AG09309 (cell line): ENCODE measurements around the gene USP10.

Experiments used
- DNase-seq: peaks from one replicate; pipeline ENCODE4 v3.0.0-alpha.2; 2010; ENCODE audit warnings: low read depth
- H3K4me3 ChIP-seq: 2 replicates; pipeline ENCODE4 v1.5.1; 2011; ENCODE audit warnings: mild to moderate bottlenecking, low read depth, low read length, moderate library complexity; ENCODE audit not compliant: control insufficient read depth
- TF ChIP-seq, protein P1 (sequence below): IDR thresholded peaks from 2 replicates; pipeline ENCODE4 v1.5.1; 2011; ENCODE audit warnings: mild to moderate bottlenecking, low read depth, low read length, inconsistent platforms; ENCODE audit not compliant: insufficient read depth, control insufficient read depth; ENCODE audit errors: missing control alignments

The USP10 gene

DNA sequence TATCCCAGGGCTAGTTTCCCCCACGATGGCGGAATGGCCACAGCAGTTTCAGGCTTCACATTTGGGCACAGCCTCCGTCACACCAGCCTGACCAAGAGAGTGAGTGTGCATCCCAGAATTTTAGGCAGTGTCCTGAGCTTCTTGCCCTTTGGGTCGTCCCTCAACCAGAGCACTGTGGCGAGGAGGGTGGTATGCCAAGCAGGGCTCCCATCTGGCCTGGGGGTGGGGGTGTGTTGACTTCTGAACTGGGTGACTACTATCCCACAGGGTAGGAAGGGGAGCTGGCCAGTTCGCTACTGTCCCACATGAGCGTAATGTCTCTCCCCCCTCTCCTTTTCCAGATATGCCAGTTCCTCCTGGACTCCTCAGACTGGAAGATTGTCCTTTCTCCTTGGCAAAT is 16.1 kb downstream of the USP10 start:
- no peak overlapping the region for H3K4me3 ChIP-seq
- no peak for DNase-seq
- TF ChIP-seq, protein P1, sequence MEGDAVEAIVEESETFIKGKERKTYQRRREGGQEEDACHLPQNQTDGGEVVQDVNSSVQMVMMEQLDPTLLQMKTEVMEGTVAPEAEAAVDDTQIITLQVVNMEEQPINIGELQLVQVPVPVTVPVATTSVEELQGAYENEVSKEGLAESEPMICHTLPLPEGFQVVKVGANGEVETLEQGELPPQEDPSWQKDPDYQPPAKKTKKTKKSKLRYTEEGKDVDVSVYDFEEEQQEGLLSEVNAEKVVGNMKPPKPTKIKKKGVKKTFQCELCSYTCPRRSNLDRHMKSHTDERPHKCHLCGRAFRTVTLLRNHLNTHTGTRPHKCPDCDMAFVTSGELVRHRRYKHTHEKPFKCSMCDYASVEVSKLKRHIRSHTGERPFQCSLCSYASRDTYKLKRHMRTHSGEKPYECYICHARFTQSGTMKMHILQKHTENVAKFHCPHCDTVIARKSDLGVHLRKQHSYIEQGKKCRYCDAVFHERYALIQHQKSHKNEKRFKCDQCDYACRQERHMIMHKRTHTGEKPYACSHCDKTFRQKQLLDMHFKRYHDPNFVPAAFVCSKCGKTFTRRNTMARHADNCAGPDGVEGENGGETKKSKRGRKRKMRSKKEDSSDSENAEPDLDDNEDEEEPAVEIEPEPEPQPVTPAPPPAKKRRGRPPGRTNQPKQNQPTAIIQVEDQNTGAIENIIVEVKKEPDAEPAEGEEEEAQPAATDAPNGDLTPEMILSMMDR: no peak

DNA sequence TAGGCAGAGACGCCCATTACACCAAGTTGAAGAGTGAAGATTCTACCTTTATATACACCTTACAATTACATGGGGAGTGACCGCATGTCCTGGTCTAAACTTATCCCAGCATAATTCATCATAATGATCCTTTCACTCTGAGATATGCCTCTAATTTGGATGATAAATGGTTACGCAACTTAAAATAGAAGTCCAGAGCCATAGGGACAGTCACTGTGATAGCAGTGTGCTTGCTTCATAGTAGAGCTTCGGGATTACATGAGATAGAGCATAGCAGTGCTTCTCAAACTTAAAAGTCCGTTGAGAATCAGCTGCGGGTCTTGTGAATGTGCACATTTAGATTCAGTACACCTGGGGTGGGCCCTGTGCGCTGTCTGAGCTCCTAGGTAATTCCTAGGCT is 16.9 kb downstream of the USP10 start:
- no peak for DNase-seq
- TF ChIP-seq, protein P1: no peak
- H3K4me3 ChIP-seq: no peak overlapping the region

DNA sequence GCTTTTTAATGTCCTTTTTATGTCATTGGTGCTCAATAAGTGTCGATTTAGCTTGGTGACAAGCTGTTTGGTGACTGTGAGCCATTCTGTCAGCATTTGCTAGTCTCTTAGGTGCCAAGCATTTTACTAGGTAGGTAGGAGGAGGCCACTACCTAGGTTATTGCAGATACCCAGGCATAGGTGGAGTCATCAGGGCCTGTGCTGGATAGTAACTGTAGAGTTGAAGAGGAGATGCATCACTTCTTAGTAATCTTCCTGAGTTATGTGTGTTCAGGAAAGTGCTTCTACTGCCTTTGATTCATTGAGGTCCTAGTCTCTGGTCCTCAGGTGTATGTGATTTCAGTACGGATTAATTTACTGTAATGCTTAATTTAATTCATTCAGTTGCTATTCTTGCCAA is 17.7 kb downstream of the USP10 start:
- no peak for DNase-seq
- no peak overlapping the region for H3K4me3 ChIP-seq
- TF ChIP-seq, protein P1: no peak

DNA sequence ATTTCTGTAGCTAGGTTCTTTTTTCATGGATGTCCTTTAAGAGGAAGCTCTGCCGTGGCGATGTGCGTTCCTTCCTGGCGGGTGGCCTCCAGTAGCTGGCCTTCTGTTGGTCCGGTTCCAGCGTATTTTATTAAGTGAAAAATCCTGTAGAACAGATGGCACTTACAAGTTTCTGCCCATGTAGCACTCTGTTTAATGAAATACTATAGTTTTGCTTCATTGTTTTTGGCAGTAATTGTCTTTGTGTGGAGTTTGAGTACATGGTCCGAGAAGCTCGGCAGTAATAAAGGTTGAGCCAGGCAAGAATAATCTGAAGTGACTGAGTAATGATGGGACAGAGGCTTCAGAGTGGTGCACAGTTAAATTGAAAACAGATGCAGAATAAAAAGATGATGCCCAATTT is 20.4 kb downstream of the USP10 start:
- DNase-seq: no peak
- H3K4me3 ChIP-seq: no peak overlapping the region
- TF ChIP-seq, protein P1: no peak

DNA sequence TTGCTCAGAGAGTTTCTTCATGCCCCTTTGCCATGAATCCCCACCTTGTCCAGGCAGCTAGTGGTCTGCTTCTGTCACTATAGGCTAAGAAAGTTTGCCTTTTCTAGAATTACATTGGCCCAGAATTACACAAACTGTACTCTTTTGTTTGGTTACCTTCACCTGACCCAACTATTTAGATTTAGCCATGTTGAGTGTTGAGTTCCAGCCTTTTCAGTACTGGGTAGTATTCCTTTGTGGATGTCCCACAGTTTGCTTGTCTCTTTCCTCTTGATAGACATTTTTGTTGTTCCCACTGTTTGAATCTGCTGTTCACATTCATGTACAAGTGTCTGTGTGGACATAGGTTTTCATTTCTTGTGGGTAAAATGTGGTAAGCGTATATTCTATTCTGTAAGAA is 22.3 kb downstream of the USP10 start:
- no peak for DNase-seq
- no peak overlapping the region for H3K4me3 ChIP-seq
- TF ChIP-seq, protein P1: no peak

DNA sequence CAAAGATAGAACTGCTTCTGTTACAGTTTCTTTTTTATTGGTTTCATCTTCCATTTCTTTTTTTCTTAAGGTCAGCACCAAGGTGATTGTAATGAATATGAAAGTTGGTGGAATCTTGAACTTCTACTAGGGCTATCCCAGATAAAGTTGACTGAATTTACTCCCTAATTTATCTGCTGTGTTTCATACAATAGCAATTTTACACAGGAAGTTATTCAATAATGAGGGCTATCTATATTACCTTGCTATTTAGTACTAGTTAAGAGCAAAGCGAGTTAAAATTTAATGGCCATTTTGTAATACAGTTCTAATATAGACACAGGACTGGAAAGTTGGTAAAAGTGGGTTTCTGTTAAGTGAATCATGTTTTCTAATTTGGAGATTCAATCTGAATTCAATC is 24.1 kb downstream of the USP10 start:
- TF ChIP-seq, protein P1: no peak
- no peak overlapping the region for H3K4me3 ChIP-seq
- DNase-seq: no peak

DNA sequence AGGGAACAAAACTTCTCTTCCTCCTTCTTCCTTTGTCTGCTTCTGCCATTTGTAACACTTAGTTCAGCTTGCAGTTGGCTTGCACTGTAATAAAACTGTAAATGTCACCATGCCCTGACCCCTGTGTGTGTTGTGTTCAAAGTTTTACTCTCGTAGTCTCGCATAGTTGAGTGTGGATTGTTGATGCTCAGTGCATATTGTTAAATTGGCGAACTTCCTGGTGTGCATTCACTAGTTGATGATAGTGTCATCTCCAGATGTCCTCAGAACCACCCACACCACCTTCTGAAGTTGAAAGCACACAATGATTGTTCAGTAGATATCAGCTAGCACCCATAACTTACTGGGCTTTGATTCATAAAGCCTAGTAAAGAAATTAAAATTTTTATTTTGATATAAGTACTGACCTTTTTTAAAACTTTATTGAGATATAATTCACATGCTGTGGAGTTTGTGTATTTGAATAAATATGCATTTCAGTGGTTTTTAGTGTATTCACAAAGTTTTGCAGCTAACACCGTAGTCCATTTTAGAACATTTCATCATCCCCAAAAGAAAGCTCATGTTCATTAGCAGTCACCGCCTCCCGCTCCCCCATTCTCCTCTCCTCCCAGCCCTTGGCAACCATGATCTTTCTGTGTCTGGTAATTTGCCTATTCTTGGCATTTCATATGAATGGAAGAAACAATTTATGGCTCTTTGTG is 25.0 kb downstream of the USP10 start:
- no peak for DNase-seq
- H3K4me3 ChIP-seq: no peak overlapping the region
- TF ChIP-seq, protein P1: no peak
